Measurements from ENCODE around the gene IGFBP2.

IGFBP2 gene

DNA sequence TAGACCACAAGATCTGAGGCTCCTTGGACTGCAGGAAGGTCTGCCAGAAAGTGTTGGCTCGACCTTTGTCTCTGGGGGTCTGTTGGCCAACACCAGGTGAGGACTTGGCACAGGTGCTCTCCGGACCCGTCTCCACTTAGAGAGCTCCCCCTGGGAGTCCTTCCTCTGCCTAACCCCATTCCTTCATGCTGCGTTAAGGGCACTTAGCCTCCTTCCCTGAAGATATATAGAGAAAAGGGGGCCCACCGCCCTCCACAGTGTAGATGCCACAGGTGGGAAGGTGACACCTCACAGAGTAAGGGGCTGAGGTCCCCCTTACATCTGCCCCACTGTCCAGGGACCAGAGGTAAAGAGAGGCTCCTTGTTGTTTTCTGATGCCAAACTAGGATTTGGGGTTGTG is 53.9 kb downstream of the IGFBP2 start:
- no peak for DNase-seq (ENCODE audit: low spot score)

DNA sequence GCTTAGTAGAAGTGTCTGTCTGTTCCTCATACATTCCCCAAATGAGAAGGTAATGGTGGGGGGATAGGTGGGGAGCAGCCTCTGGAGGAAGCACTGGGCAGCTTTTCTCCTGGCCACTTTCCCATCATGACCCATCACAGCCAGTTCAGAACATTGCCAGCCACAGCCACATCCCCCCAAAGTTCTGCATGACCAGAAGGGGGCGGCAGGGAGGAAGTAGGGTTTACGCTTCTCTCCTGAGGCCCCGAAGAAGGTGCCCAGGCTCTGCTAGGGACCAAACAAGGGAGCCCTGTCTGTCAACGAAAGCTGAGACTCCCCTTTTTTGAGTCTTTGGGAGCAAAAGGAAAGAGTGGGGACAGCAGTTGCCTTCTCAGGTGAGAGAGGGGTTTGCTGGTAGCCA is 54.4 kb downstream of the IGFBP2 start:
- no peak for DNase-seq (ENCODE audit: low spot score)

DNA sequence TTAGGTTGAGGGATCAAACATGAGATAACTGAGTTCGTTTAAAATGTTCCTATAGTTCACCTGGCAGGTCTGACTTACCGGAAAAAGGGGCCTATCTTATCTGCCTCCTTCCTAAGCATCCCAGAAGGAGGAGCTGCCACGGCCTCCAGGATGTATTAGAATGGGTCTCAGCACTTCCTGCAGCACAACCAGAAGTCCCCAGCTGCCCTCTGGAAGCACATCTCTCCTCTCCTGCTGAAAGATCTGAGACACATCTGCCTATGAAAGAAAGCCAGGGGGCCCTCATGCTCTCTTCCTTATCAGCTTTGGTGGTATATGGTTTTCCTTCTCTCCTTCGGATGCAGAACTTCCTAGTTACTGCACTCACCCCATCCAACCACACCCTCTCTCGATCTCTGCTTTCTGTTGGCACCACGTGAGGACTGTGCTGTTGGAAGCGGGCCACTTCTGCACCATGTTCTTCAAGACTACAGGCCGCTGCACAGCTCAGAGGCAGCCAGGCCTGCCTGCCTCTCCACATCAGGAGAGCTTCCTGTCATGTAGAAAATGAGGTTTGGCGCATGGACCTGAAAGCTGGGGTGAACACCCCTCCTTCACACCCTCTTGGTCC is 55.6 kb downstream of the IGFBP2 start:
- DNase-seq (ENCODE audit: low spot score): no peak

DNA sequence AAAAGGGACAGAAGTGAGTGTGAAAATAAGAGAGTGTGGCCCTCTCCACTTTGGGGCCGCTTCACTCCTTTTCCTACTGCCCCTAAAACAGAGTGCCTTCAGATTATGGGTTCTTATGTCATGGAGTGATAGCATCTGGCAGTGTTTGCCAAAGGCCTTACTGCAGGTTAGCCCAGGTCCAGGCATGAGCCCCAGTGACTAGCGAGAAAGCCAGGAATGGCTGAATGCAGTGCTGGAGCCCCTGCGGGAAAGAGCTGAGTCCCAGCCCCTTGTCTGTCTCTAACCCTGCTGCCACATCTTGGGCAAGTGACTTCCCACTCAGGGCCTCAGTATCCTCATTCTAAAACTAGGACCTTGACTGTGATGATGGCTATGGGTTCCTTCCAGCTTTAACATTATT is 56.2 kb downstream of the IGFBP2 start:
- DNase-seq (ENCODE audit: low spot score): no peak

DNA sequence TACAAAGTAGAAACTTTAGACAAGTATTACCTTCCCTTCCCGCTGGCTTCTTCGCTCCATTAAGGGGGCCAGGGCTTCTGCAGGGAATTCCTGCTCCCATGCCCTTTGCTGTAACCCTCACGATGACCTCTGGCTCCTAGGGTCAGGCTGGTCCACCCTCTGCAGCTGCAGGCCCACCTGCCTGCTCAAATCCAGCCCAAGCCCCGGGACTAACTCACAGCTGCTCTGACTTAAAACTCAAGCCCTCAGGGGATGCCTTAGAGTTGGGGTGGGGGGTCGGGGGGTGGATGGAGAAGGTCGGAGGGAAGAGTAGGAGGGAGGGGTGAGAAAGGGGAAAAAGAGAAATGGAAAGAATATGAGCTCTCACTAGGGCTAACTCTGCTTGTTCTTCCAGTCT is 57.2 kb downstream of the IGFBP2 start:
- no peak for DNase-seq (ENCODE audit: low spot score)

DNA sequence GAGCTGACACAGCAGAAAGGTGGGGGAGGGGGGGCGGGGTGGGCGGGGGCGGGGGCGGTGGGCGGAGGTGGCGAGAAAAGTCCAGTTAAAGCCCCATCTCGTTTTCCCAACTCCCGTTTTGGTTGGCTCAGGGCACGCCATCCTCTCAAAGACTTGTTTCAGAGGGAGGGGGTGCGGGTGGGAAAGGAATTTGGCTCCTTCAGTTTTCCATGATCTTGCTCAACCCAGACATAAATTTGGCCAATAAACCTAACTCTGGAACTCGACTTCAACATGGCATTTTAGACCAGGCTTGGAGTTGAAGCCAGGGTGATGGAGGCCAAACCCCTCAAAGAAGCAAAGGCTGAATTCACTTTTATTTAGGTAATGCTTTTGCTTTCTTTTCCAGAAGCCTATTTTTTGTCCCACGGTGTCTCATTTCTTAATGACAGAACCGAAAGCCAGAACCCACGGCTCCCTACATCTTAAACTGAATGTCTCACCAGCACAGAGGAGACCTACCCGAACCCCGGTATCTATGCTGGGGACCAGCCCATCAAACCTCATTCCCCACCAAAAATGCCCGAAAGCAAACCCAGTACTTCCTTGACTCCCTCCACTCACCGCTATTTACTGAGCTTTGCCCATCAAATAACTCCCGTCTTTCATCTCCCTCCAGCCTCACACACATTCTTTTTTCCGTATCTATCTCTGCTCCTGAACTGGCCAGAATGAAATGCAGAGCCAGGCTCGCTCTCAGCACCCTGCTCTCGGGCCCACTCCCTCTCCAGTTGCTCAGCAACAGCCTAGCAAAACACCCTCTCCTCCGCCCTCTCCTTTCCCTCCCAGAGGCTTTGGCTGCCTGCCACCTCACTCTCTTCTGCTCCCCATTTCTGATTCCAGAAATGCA is 57.9 kb downstream of the IGFBP2 start:
- peak; percentile 71 for DNase-seq (ENCODE audit: low spot score)

DNA sequence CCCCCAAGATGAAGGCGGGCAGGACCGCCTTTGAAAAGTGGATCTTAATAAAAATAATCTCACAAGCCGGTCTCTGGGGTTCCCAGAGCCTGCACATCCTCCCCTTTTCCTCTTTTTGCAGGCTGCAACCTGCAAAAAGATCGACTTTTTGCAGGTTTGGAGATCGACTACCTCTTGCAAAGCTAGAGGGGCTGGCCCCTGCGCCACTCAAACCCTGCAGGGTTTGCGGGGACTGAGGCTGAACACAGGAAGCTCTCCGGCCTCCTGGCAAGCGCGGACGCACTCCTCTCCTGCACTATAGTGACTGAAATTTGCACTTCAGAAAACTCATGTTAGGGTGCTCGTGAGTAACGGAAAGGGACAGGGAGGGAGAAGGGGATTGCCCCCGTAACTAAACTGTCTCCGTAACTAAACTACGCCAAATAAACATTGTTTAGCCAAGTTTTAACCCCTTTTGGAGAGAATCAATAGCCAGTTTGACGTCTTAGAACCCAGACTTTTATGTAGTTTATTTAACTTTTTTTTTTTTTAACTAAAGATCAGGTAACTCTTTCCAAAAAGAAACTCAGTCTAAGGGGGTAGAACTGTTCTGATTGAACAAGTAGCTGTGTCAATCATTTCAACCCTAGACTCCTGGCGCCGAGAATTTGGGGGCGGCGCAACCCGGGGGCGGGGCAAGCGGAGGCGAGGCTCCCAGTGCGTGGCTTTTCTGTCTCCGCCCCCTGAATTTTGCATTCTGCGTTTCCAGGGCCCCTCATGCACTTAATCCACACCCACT is 59.6 kb downstream of the IGFBP2 start:
- peak; percentile 84 for DNase-seq (ENCODE audit: low spot score)

DNA sequence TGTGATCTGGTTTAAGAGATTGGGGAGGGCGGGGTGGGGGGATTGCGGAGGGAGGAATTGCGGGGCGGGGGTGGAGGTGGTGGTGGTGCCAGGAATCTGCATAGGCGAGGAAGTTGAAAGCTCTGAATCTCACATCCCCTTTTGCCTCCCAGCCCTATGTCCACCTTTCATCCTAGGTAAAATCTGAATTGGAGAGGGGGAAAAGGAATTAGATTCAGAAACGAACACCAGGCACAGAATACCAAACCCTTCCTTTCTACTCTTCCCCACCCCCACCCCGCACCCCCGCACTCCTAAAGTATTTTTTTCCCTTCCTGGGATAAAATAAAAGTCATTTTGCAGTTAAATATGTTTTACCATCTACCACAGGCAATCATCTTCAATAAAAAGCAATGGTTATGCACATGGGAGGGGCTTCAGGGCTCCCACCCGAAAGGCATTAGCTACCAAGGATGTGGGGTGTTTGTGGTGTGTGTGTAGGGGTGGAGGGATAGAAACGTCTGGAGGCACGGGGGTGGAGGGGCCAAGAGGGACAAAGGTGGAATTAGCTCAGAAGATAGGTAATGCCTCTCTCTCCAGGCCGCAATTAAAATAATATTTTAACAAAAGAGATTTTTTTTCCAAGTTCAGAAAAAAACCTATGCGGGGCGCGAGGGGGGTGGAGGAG is 60.3 kb downstream of the IGFBP2 start:
- DNase-seq (ENCODE audit: low spot score): no peak

DNA sequence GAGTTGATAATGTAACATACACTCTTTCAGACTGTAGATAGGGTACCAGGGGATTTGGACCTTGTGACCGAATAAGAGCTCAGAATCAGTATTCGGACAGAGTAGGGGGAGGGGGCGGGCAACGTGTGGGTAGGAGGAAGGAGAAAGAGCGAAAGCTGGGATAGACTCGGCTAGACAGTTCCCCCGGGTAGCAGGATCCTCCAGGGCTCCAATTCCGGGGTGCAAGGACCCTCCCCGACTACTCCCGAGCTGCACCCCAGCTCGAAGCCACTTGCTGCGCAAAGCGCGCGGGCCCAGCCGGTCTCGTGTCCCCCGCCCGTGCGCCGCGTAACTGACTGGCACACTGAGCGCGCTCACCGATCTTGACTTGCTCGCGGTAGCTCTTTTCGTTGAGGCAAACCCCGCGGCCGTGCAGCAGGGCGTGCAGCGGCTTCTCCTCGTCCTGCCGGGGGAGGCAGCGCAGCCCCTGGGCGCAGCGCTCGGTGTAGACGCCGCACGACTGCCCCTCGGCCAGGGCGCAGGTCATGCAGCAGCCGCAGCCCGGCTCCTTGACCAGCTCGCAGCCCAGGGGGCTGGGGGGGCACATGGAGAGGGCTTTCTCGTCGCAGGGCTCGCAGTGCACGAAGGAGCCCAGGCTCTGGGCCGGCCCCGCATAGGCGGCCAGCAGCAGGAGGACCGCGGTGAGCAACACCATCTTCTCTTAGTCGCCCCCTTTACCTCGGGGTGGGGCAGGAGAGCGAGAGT is 61.0 kb downstream of the IGFBP2 start:
- no peak for DNase-seq (ENCODE audit: low spot score)

DNA sequence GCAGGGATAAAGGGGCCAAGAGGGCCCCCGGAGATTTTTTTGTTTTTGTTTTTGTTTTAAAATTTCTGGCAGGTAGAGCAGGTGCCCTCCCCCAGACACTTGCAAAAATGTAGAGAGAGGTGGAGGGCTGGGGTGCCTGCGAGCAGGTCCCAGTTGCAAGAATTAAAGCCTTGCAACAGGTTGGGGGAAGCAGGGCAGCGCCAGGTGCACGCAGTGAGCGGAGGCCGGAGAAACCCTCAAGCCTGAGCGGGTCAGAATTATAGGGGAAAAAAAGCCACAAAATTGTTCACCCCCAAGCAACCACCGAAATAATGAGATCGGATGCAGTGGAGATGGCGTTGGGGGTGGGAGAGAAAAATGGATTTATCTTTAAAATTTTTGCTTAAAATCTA is 61.6 kb downstream of the IGFBP2 start:
- DNase-seq (ENCODE audit: low spot score): no peak

DNA sequence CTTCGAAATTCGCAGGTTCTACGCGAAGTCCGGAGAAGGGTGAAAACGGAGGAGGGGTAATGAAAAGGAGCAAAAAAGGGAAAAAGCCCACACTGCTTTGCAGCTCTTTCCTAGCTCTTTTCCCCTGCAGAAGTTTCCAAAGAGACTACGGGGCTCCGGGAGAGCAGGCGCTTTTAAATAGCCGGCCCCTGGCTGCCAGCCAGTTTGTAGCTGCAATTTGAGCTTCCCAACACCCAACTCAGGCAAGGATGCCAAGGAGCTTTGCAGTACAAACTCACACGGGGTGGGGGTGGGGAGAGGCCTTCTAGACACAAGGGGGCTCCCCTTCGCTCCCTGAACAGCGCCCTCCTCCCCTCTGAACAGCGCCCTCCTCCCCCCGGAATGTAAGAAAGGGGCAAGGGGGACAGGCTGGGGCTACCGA is 62.2 kb downstream of the IGFBP2 start, which contains the start of gene IGFBP5:
TSS of gene IGFBP5 (minus strand) at position 149 of the 421 bp plus-strand sequence. CDS start 774 bp downstream, outside the sequence.
- no peak for DNase-seq (ENCODE audit: low spot score)

DNA sequence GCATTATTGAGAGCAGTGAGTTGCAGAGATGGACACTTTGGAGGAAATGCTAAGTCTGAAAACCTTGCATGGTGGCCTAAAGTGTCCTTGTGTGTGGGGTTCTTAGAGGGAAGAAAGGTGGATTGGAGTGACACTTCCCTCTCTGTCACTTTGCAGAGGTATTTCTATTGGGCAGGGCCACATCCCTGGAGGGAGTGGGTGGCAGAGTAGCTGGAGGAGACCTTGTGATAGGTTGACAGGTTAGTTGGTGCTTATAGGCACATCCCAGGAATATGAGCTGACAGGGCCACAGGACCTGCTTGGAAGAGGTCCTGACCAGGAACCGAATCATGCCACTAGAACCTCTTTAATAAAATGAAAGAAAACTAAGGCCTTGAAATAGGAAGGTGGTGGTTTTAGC is 63.1 kb downstream of the IGFBP2 start:
- no peak for DNase-seq (ENCODE audit: low spot score)

DNA sequence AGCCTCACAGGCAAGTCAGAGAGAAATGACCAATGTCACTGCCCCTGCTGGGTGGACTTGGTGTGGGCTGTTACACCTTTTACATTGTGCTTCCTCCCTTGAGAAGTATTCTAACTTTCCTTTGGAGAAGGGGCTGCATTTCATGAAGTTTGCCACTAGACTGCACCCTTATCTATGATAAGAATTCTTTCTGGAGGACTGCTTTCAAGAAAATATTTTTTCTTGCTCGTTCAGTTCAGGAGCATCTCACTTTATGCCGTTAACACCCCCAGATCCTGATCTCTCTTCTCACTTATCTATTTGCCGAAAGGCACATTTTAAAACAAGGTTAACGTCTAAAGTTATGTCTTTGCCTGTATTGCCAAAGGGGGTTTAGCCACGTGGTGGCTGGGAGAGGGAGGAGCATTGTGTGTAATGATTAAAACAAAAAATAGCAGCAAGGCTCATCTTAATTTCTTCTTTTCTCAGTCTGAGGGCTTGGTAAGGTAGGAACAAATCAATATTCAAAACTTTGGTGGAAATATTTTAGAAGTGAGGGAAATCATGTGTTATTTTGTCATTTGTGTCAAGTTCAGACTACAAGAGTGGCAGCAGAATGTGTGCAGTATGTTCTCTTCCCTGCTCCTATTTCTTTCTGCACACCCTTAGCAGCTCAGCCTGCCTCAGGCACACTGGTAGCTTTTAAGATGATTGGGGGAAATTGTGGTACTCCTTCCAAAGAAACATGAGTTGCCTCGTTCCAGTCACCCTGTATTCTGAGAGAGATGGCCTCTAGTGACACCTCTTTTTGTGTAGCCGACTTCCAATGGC is 63.7 kb downstream of the IGFBP2 start:
- DNase-seq (ENCODE audit: low spot score): peak; percentile 54

DNA sequence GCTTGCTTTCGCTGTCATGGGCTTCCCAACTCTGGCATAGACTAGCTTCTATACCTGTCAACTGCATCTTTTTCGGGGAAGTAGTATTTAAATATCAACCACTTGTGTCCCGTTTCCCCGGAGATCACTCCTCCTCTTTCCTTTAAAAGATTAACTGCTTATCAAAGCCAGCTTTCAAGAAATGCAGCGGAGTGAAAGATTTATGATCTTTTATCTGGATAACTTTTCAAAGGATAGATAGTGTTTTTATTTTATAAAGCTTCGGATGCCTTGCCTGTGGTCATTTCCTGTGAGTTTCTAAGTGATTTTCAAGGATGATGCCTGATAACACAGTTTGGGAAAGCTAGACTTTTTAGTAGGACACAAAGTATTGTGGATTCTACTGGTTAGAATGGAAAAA is 65.1 kb downstream of the IGFBP2 start:
- no peak for DNase-seq (ENCODE audit: low spot score)

DNA sequence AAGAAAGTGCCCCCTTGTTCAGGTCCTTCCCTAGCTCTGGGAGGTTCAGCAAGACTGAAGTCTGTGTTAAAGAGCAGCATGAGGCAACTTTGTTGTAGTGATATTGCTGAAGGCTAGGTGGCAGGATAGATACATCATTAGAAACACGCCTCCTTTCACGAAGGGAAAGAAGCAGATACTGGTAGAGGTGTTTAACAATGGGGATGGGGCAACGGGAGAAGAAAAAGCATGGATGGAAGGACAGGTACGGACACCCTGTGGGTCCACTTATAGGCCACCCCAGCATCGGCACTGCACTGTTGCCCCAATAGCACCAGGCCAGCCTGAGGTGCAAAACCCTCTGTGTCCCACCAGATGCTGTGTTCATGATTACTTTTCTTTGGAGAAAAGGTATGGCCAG is 65.7 kb downstream of the IGFBP2 start:
- DNase-seq (ENCODE audit: low spot score): peak; percentile 82

DNA sequence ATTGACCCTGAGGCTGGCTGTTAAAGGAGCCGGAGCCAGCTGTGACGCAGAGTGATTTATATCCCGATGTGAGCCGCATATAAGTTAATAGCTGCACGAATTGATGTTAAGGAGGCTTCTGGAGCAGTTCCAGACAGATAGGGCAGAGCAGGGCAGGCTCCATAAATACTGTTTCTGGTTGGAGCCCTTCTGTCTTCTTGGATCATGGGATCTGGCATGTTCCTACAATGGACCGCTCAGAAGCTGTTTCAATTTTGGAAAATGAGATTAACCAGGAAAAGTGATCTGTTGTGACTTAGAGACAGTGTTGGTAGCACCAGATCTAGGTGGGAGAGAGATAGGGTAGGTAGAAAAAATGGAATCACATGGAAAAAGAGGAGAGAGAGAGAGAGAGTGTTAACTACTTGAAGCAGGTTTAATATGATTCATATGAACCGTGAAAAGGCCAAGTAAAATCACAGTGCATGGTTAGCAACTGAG is 66.9 kb downstream of the IGFBP2 start:
- DNase-seq (ENCODE audit: low spot score): no peak

DNA sequence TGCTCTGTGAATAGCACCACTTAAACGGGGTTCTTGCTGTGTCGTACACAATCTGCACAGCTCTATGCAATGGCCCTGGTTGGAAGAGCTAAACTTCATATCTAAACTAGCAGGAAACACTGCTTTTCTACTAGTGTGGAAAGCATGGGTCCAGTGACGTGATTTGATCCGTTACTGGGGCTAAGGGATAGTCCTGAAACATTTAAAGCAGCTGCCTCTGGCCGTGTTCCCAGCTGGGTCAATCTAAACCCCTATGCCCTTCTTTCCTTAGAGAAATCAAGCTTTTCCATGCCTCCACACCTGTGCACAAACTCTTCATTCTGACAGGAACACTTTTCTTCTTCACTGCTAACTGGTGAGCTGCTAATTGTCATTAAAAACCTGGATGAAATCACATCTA is 67.6 kb downstream of the IGFBP2 start:
- no peak for DNase-seq (ENCODE audit: low spot score)

DNA sequence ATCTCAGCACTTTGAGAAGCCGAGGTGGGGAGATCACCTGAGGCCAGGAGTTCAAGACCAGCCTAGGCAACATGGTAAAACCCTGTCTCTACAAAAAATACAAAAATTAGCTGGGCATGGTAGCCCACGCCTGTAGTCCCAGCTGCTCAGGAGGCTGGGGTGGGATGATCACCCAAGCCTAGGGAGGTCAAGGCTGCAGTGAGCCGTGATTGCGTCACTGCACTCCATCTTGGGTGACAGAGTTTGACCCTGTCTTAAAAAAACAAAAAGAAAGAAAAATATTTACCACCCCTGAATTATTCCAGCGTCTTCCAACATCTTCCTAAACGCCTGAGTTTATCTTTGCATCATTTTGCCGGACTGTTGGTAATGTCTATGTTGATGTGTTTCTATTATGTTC is 68.3 kb downstream of the IGFBP2 start:
- DNase-seq (ENCODE audit: low spot score): no peak

DNA sequence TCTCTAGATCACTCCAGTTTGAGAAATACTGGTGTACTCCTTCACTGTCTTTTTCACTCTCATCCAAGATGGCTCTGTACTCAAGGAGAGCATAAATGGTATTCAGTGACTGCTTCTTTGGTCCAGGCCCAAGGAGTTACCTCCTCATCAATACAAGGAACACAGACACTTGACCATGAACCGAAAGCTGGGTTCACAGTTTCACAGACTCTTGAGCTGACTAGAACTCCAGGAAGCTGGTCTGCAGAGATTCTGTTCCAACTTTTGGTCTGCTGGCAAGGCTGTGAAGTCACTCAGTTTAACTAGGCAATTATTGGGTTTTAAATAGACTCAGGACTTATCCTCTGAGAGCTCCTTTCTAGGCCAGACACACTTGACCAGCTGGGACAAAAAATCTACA is 69.5 kb downstream of the IGFBP2 start:
- no peak for DNase-seq (ENCODE audit: low spot score)

DNA sequence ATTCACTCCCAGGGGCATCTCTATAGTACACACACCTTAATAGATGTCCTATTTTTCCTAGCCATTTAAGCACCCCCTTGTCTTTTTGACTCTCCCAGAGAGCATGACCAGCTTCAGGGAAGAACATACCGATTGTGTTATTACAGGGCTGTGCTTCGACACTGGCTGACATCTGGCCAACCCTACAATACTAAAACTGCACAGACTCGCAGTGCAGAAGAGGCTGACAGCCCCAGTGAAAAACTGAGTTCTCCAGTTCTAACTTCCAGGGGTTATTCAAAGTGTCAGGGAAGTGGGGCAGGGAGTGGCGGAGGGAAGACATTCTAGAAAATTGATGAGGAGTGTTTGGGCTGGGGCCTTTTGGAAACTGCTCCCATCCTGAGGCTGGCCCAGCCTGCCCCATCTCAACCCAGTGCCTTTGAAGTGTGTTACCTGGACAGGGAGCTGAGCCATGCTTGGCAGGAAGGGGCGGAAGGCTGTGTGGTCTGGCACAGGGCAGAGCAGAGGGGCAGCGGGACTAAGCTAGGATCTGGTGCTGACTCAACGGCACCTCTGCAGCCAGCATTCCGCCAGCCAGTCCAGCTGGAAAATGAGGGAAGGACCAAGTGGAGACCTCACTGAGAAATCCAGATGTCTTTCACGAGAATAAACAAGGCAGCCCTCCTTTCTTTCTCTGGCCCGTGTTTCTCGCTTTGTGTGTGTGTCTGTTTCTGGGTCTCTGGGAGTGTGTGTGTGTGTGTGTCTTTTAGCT is 77.5 kb downstream of the IGFBP2 start:
- no peak for DNase-seq (ENCODE audit: low spot score)

All from COLO829 (cell line).